HepG2 (cell line): ENCODE data around the gene ZFAND3. TPM values are rescaled to one million over a fixed set of nuclear protein-coding genes. Genes with fewer than 3 reads are reported as not detected.

ENCODE experiments used
- ATAC-seq: fragments of 200-7000 bp; cut with Tn5 transposase; 3 replicates; pipeline ENCODE4 v1.9.1; 2020; ENCODE audit warnings: mild to moderate bottlenecking, moderate library complexity
- BruUV-seq: library from RNA; stranded (reverse); fragments of 400-500 nt; replicated peaks from 2 replicates; lab custom pipeline; 2021; lab: Mats Ljungman, UMichigan
- CTCF ChIA-PET: fragments of 300-600 bp; formaldehyde crosslinking; extraction: SDS; loops from one replicate; lab custom pipeline; 2021; ENCODE audit warnings: low total read pairs, inconsistent platforms, low intra/inter-chr PET ratio; lab: Yijun Ruan, JAX
- POLR2A ChIA-PET: fragments of 350-600 bp; sonication (Branson Sonifier 250); formaldehyde crosslinking; loops from one replicate; lab custom pipeline; 2020; ENCODE audit warnings: antibody characterized with exemption, inconsistent platforms; lab: Yijun Ruan, JAX
- DNase-seq: peaks from one replicate; pipeline ENCODE4 v3.0.0-alpha.2; 2015; ENCODE audit warnings: low spot score
- FAIRE-seq: peaks from 3 replicates; lab custom pipeline; 2011; peaks lifted over from hg19 to GRCh38; lab: Jason Lieb, UNC
- H2AFZ ChIP-seq: one replicate; pipeline ENCODE4 v1.6.1; 2011; ENCODE audit warnings: low read length, inconsistent platforms
- H3K27ac ChIP-seq: fragments of 300-600 bp; 3 replicates; pipeline ENCODE4 v1.8.0; 2011; ENCODE audit warnings: mixed run types, mild to moderate bottlenecking, mixed read lengths, low read length, inconsistent platforms; ENCODE audit not compliant: insufficient read depth; ENCODE audit errors: extremely low read length
- H3K27me3 ChIP-seq, 2 experiments: fragments of 200-600 bp in 1 of 2; 2 replicates in 1 of 2; 3 replicates in 1 of 2; pipeline versions ENCODE4 v1.6.0 to v1.8.0; 2011; ENCODE audit warnings: low read length in 2 of 2, mild to moderate bottlenecking in 2 of 2, moderate library complexity in 2 of 2, inconsistent platforms in 1 of 2; ENCODE audit not compliant: insufficient read depth in 2 of 2, control insufficient read depth in 1 of 2
- H3K36me3 ChIP-seq, 2 experiments: fragments of 200-600 bp in 1 of 2; replicated peaks in 1 of 2; 2 replicates in 1 of 2; 3 replicates in 1 of 2; pipeline versions ENCODE4 v1.5.1 to v1.8.0; 2011; ENCODE audit warnings: low read length in 2 of 2, inconsistent platforms in 1 of 2; ENCODE audit not compliant: insufficient read depth in 2 of 2, control insufficient read depth in 1 of 2
- H3K4me1 ChIP-seq: 2 replicates; pipeline ENCODE4 v1.5.1; 2012; ENCODE audit warnings: low read length, inconsistent platforms; ENCODE audit not compliant: insufficient read depth
- H3K4me2 ChIP-seq: 2 replicates; pipeline ENCODE4 v1.6.0; 2011; ENCODE audit warnings: low read depth, low read length, inconsistent platforms
- H3K4me3 ChIP-seq, 3 experiments: fragments of 200-600 bp in 1 of 3; sonication (generic), shearing (Covaris generic) in 1 of 3; replicated peaks in 1 of 3; 2 replicates each; pipeline ENCODE4 v1.5.1; 2011 to 2016; ENCODE audit warnings: low read length in 3 of 3, inconsistent platforms in 2 of 3, low read depth in 2 of 3, mild to moderate bottlenecking in 2 of 3, control low read depth in 1 of 3, mixed read lengths in 1 of 3; ENCODE audit not compliant: insufficient read depth in 1 of 3
- H3K79me2 ChIP-seq: one replicate; pipeline ENCODE4 v1.6.1; 2011; ENCODE audit warnings: low read length, inconsistent platforms; ENCODE audit not compliant: insufficient read depth
- H3K9ac ChIP-seq: 2 replicates; pipeline ENCODE4 v1.6.0; 2011; ENCODE audit warnings: mild to moderate bottlenecking, low read depth, low read length, inconsistent platforms; ENCODE audit not compliant: insufficient read depth
- H3K9me3 ChIP-seq: 2 replicates; pipeline ENCODE4 v1.5.1; 2012; ENCODE audit warnings: mild to moderate bottlenecking, low read length
- H4K20me1 ChIP-seq: 2 replicates; pipeline ENCODE4 v1.6.0; 2011; ENCODE audit warnings: inconsistent platforms, mild to moderate bottlenecking, low read length, moderate library complexity; ENCODE audit not compliant: insufficient read depth
- KLF9 ChIP-seq: IDR thresholded peaks from 2 replicates; pipeline ENCODE4 v1.6.1; 2016; ENCODE audit warnings: low read depth
- NR3C1 ChIP-seq: sonication (generic); formaldehyde crosslinking; IDR thresholded peaks from 2 replicates; pipeline ENCODE4 v1.4.0; 2020; ENCODE audit warnings: missing genetic modification reagents
- PPARG ChIP-seq: conservative IDR thresholded peaks from 2 replicates; pipeline ENCODE4 v1.6.1; 2016; ENCODE audit warnings: missing biosample characterization, missing genetic modification reagents
- ZFY ChIP-seq: sonication (generic); formaldehyde crosslinking; IDR thresholded peaks from 2 replicates; pipeline ENCODE4 v1.4.0; 2020; ENCODE audit warnings: missing genetic modification reagents
- ZNF256 ChIP-seq: sonication (generic); formaldehyde crosslinking; conservative IDR thresholded peaks from 2 replicates; pipeline ENCODE4 v1.4.0; 2020; ENCODE audit warnings: missing genetic modification reagents
- ZNF543 ChIP-seq: sonication (generic); formaldehyde crosslinking; IDR thresholded peaks from 2 replicates; pipeline ENCODE4 v1.4.0; 2020; ENCODE audit warnings: mild to moderate bottlenecking, missing genetic modification reagents
- ZNF550 ChIP-seq: sonication (generic); formaldehyde crosslinking; IDR thresholded peaks from 2 replicates; pipeline ENCODE4 v1.4.0; 2020; ENCODE audit warnings: mild to moderate bottlenecking, missing genetic modification reagents, borderline replicate concordance
- ZNF746 ChIP-seq: sonication (generic); formaldehyde crosslinking; IDR thresholded peaks from 2 replicates; pipeline ENCODE4 v1.8.0; 2022; ENCODE audit warnings: mild to moderate bottlenecking, missing genetic modification reagents
- WGBS: methylation state at CpG from one replicate; pipeline ENCODE4 v1.1.6; 2017; ENCODE audit warnings: low lambda C conversion rate; 5-methylcytosine and 5-hydroxymethylcytosine counted together
- in situ Hi-C: cut with HindIII; loops from 2 replicates; pipeline ENCODE4 v1.10.0; 2017; ENCODE audit warnings: low pct_unique_long_range_greater_than_20kb; ENCODE audit not compliant: extremely low pct_ligation_motif_present
- intact Hi-C: fragments of 100-400 bp; cut with micrococcal nuclease; formaldehyde crosslinking; loops from one replicate; pipeline ENCODE4 v1.10.0; 2022; ENCODE audit not compliant: unreplicated experiment
- polyA plus RNA-seq, 8 experiments: library from polyadenylated mRNA; depleted of rRNA in 3 of 8; stranded (reverse) in 7 of 8; unstranded in 1 of 8; fragments of >200 nt; fragmentation: Illumina TruSeq in 4 of 8; extraction: Trizol in 4 of 8; gene quantifications; 2 replicates each; pipeline versions ENCODE4 v1.2.1 to v1.2.3, GENCODE V29; 2011 to 2016; ENCODE audit warnings: low read depth in 4 of 8, missing spikeins in 1 of 8, mixed read lengths in 1 of 8; ENCODE audit not compliant: insufficient read depth in 1 of 8
- total RNA-seq, 5 experiments: library from RNA; depleted of rRNA; stranded (reverse); fragments of >200 nt; fragmentation: Illumina TruSeq; extraction: Trizol; gene quantifications; 2 replicates each; pipeline ENCODE4 v1.2.3, GENCODE V29; 2016; ENCODE audit warnings: low read depth in 1 of 5
- TF ChIP-seq, protein P1 (sequence below): sonication (generic); formaldehyde crosslinking; IDR thresholded peaks from 2 replicates; pipeline ENCODE4 v1.9.0; 2021; ENCODE audit warnings: missing genetic modification reagents, borderline replicate concordance
- TF ChIP-seq, protein P2 (sequence below): sonication (generic); formaldehyde crosslinking; IDR thresholded peaks from 2 replicates; pipeline ENCODE4 v1.5.0; 2020; ENCODE audit warnings: missing genetic modification reagents, mild to moderate bottlenecking, borderline replicate concordance

Gene ZFAND3
- total and polyA plus RNA-seq, 2 of the 13 experiments (the other 11 are each of a cell fraction or from before 2014, with no cell fraction given), result 16.4 to 17.1 TPM

DNA sequence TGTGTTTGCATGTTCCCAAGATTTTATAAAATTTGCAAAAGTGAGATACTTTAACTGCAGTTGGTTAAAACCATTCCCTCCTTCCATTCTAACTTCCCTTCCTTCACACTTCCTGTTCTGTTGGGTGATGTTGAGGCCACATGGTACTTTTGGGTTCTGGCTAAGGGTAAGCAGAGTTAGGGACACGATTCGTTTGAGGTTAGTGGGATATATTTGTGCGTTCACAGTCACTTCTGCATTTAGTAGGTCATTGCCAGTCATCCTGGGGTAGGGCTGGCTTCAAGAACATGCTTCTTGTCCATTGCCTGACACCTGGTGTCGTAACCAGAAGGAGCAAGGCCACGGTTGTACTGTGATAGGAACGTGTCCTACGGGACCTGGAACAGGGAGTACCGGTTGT, 340.1 kb downstream of the ZFAND3 start:
- no peaks in the 10 kb centered on the region for H3K79me2 ChIP-seq
- POLR2A ChIA-PET, result no interaction called here
- DNase-seq, result no peak
- no peak overlapping the region for H3K4me2 ChIP-seq
- in situ Hi-C loops (no loop called here), intact Hi-C loops (no loop called here)
- no peak overlapping the region for H3K27ac ChIP-seq
- no peaks in the 10 kb centered on the region for H3K27me3 ChIP-seq
- peaks cover 0 to 3% of the 10 kb centered on the region in 2 experiments; a peak in 2 of 5 replicates for H3K36me3 ChIP-seq
- no peak overlapping the region for H3K9ac ChIP-seq
- no peak for FAIRE-seq
- no peaks in the 10 kb centered on the region for H4K20me1 ChIP-seq
- H3K9me3 ChIP-seq, result no peaks in the 10 kb centered on the region
- no peak for ATAC-seq
- H3K4me1 ChIP-seq, result peaks cover 24% of the 10 kb centered on the region
- CTCF ChIA-PET, result no interaction called here
- TF ChIP-seq PPARG (CRISPR knock-in tag), result no peak
- no peak for TF ChIP-seq ZFY (CRISPR knock-in tag)
- TF ChIP-seq ZNF256 (CRISPR knock-in tag), result no peak
- TF ChIP-seq ZNF550 (CRISPR knock-in tag), result no peak
- TF ChIP-seq ZNF543 (CRISPR knock-in tag), result no peak
- TF ChIP-seq KLF9, result no peak
- H3K4me3 ChIP-seq, result no peak overlapping the region
- H2AFZ ChIP-seq, result no peak overlapping the region
- BruUV-seq, result no TSS peak
- 94% methylated on average over 8 of the region's 8 CpGs for WGBS

DNA sequence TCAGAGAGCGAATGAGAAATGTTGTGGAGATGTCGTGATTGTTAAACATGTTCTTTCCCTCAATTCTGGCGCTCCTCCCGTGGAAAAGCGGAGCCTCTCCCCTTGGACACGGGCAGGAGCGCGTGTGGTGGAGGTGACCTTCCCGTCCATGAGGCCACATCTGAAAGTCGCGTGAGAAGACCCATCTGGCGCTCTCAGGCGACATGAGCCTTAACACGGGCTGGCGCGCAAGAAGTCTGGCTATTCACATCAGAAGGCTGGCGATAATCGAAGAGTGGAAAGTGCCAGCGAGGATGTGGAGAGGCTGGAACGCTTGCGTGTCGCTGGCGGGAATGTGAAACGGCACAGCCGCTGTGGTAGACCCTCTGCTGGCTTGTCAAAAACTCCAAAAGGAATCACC, 341.3 kb downstream of the ZFAND3 start:
- Histone ChIP-seq H3K27ac (no peak overlapping the region), H3K4me3 (no peak overlapping the region), H3K9me3 (no peaks in the 10 kb centered on the region), H3K27me3 (no peaks in the 10 kb centered on the region), H2AFZ (no peak overlapping the region), H3K79me2 (no peaks in the 10 kb centered on the region), H3K4me2 (no peak overlapping the region), H3K9ac (no peak overlapping the region)
- in situ Hi-C loops, result no loop called here
- ATAC-seq (no peak), FAIRE-seq (no peak), DNase-seq (no peak)
- BruUV-seq, result no TSS peak
- POLR2A ChIA-PET, result no interaction called here
- intact Hi-C loops, result no loop called here
- TF ChIP-seq, protein P1, sequence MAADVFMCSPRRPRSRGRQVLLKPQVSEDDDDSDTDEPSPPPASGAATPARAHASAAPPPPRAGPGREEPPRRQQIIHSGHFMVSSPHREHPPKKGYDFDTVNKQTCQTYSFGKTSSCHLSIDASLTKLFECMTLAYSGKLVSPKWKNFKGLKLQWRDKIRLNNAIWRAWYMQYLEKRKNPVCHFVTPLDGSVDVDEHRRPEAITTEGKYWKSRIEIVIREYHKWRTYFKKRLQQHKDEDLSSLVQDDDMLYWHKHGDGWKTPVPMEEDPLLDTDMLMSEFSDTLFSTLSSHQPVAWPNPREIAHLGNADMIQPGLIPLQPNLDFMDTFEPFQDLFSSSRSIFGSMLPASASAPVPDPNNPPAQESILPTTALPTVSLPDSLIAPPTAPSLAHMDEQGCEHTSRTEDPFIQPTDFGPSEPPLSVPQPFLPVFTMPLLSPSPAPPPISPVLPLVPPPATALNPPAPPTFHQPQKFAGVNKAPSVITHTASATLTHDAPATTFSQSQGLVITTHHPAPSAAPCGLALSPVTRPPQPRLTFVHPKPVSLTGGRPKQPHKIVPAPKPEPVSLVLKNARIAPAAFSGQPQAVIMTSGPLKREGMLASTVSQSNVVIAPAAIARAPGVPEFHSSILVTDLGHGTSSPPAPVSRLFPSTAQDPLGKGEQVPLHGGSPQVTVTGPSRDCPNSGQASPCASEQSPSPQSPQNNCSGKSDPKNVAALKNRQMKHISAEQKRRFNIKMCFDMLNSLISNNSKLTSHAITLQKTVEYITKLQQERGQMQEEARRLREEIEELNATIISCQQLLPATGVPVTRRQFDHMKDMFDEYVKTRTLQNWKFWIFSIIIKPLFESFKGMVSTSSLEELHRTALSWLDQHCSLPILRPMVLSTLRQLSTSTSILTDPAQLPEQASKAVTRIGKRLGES, result no peak
- TF ChIP-seq ZNF746 (CRISPR knock-in tag) (no peak), NR3C1 (CRISPR knock-in tag) (no peak)
- TF ChIP-seq, protein P2, sequence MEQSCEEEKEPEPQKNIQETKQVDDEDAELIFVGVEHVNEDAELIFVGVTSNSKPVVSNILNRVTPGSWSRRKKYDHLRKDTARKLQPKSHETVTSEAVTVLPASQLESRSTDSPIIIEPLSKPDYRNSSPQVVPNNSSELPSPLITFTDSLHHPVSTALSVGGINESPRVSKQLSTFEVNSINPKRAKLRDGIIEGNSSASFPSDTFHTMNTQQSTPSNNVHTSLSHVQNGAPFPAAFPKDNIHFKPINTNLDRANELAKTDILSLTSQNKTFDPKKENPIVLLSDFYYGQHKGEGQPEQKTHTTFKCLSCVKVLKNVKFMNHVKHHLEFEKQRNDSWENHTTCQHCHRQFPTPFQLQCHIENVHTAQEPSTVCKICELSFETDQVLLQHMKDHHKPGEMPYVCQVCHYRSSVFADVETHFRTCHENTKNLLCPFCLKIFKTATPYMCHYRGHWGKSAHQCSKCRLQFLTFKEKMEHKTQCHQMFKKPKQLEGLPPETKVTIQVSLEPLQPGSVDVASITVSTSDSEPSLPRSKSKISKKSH, result no peak
- TF ChIP-seq, all 625 proteins: peak for 0
- peaks cover 0 to 3% of the 10 kb centered on the region in 2 experiments; a peak in 2 of 5 replicates for H3K36me3 ChIP-seq
- CTCF ChIA-PET, result no interaction called here
- 98% methylated on average over 25 of the region's 25 CpGs for WGBS
- peaks cover 11% of the 10 kb centered on the region for H3K4me1 ChIP-seq
- no peaks in the 10 kb centered on the region for H4K20me1 ChIP-seq
